IMR-90 (cell line): ENCODE results near the gene SCGB1C2. TPM values are rescaled to one million over a fixed set of nuclear protein-coding genes. Genes with fewer than 3 reads are reported as not detected.

ENCODE experiments used
- ATAC-seq: fragments of 200-7000 bp; cut with Tn5 transposase; 2 replicates; pipeline ENCODE4 v1.9.1; 2020; ENCODE audit warnings: low read depth, mild to moderate bottlenecking, moderate library complexity
- BruUV-seq: library from RNA; stranded (reverse); fragments of 400-500 nt; replicated peaks from 2 replicates; lab custom pipeline; 2021; lab: Mats Ljungman, UMichigan
- CTCF ChIA-PET: fragments of 300-600 bp; formaldehyde crosslinking; extraction: SDS; loops from one replicate; lab custom pipeline; 2021; ENCODE audit warnings: antibody characterized with exemption; lab: Yijun Ruan, JAX
- POLR2A ChIA-PET: fragments of 300-600 bp; sonication (Branson Sonifier 250); formaldehyde crosslinking; loops from one replicate; lab custom pipeline; 2022; ENCODE audit warnings: antibody characterized with exemption; ENCODE audit not compliant: unreplicated experiment; lab: Charles Lee
- DNase-seq: peaks from one replicate; pipeline ENCODE4 v3.0.0; 2013
- H2AFZ ChIP-seq: replicated peaks from 2 replicates; pipeline ENCODE3; 2013; ENCODE audit warnings: low read length, mild to moderate bottlenecking; ENCODE audit not compliant: poor library complexity
- H2AK5ac ChIP-seq: 2 replicates; pipeline ENCODE4 v1.6.1; 2013; ENCODE audit warnings: low read depth, low read length, inconsistent platforms
- H2AK9ac ChIP-seq: replicated peaks from 2 replicates; pipeline ENCODE3; 2013; ENCODE audit warnings: mild to moderate bottlenecking, low read depth, low read length, moderate library complexity; ENCODE audit not compliant: poor library complexity
- H2BK120ac ChIP-seq: 2 replicates; pipeline ENCODE4 v1.6.1; 2013; ENCODE audit warnings: low read depth, low read length, inconsistent platforms
- H2BK15ac ChIP-seq: 3 replicates; pipeline ENCODE4 v1.6.1; 2013; ENCODE audit warnings: low read depth, low read length, inconsistent platforms
- H2BK20ac ChIP-seq: 2 replicates; pipeline ENCODE4 v1.6.1; 2013; ENCODE audit warnings: low read depth, mild to moderate bottlenecking, inconsistent platforms, low read length, moderate library complexity
- H2BK5ac ChIP-seq: 2 replicates; pipeline ENCODE4 v1.6.1; 2013; ENCODE audit warnings: mild to moderate bottlenecking, low read depth, low read length, inconsistent platforms; ENCODE audit not compliant: poor library complexity, severe bottlenecking
- H3K14ac ChIP-seq: replicated peaks from 2 replicates; pipeline ENCODE4 v1.6.1; 2013; ENCODE audit warnings: low read depth, low read length, inconsistent platforms
- H3K18ac ChIP-seq: 2 replicates; pipeline ENCODE4 v1.6.1; 2013; ENCODE audit warnings: low read depth, low read length, control low read depth
- H3K23ac ChIP-seq: 2 replicates; pipeline ENCODE4 v1.6.1; 2013; ENCODE audit warnings: low read depth, low read length, inconsistent platforms
- H3K27ac ChIP-seq: 2 replicates; pipeline ENCODE4 v1.5.1; 2013; ENCODE audit warnings: mild to moderate bottlenecking, control low read depth, low read length; ENCODE audit not compliant: insufficient read depth
- H3K27me3 ChIP-seq: 2 replicates; pipeline ENCODE4 v1.6.1; 2013; ENCODE audit warnings: low read length; ENCODE audit not compliant: control insufficient read depth, insufficient read depth
- H3K36me3 ChIP-seq: 2 replicates; pipeline ENCODE4 v1.6.1; 2013; ENCODE audit warnings: low read length, mixed read lengths; ENCODE audit not compliant: control insufficient read depth, insufficient read depth
- H3K4ac ChIP-seq: 2 replicates; pipeline ENCODE4 v1.6.1; 2013; ENCODE audit warnings: low read depth, low read length, inconsistent platforms
- H3K4me1 ChIP-seq: 2 replicates; pipeline ENCODE4 v1.6.1; 2013; ENCODE audit warnings: low read length, mixed read lengths; ENCODE audit not compliant: control insufficient read depth, insufficient read depth
- H3K4me2 ChIP-seq: 2 replicates; pipeline ENCODE4 v1.6.1; 2013; ENCODE audit warnings: low read depth, mild to moderate bottlenecking, control low read depth, low read length, moderate library complexity
- H3K4me3 ChIP-seq: 2 replicates; pipeline ENCODE4 v1.5.1; 2013; ENCODE audit warnings: low read depth, mild to moderate bottlenecking, control low read depth, low read length, moderate library complexity; ENCODE audit not compliant: insufficient read depth
- H3K56ac ChIP-seq: 2 replicates; pipeline ENCODE4 v1.6.1; 2013; ENCODE audit warnings: low read length, inconsistent platforms; ENCODE audit not compliant: insufficient read depth; ENCODE audit errors: extremely low read depth
- H3K79me1 ChIP-seq, 2 experiments: 2 replicates each; pipeline ENCODE4 v1.6.1; 2013; ENCODE audit warnings: low read length in 2 of 2, inconsistent platforms in 1 of 2, low read depth in 1 of 2
- H3K9ac ChIP-seq: 2 replicates; pipeline ENCODE4 v1.6.1; 2013; ENCODE audit warnings: low read depth, low read length, control low read depth
- H3K9me1 ChIP-seq: 2 replicates; pipeline ENCODE4 v1.6.1; 2013; ENCODE audit warnings: low read length, inconsistent platforms; ENCODE audit not compliant: insufficient read depth
- H3K9me3 ChIP-seq: 2 replicates; pipeline ENCODE4 v1.6.1; 2013; ENCODE audit warnings: low read length; ENCODE audit not compliant: control insufficient read depth, insufficient read depth
- H4K20me1 ChIP-seq: 2 replicates; pipeline ENCODE4 v1.6.1; 2013; ENCODE audit warnings: low read length, inconsistent platforms; ENCODE audit not compliant: insufficient read depth
- H4K5ac ChIP-seq: 2 replicates; pipeline ENCODE4 v1.6.1; 2013; ENCODE audit warnings: mild to moderate bottlenecking, low read depth, low read length, control low read depth
- H4K8ac ChIP-seq, 2 experiments: 2 replicates each; pipeline ENCODE4 v1.6.1; 2013; ENCODE audit warnings: low read depth in 2 of 2, low read length in 2 of 2, control low read depth in 1 of 2, inconsistent platforms in 1 of 2
- H4K91ac ChIP-seq: 2 replicates; pipeline ENCODE4 v1.6.1; 2013; ENCODE audit warnings: low read depth, low read length, inconsistent platforms; ENCODE audit not compliant: insufficient read depth
- BHLHE40 ChIP-seq: fragments of 150-350 bp; IDR thresholded peaks from 2 replicates; pipeline ENCODE4 v1.6.1; 2016; ENCODE audit warnings: mild to moderate bottlenecking, low read depth, low read length
- CEBPB ChIP-seq: IDR thresholded peaks from 2 replicates; pipeline ENCODE4 v1.6.1; 2012; ENCODE audit warnings: low read depth, low read length, improper control_type of control experiment
- CHD1 ChIP-seq: IDR thresholded peaks from 2 replicates; pipeline ENCODE4 v1.6.1; 2012; ENCODE audit warnings: low read depth, low read length, improper control_type of control experiment
- FOS ChIP-seq: fragments of 150-350 bp; IDR thresholded peaks from 2 replicates; pipeline ENCODE4 v1.6.1; 2016; ENCODE audit warnings: low read depth, low read length
- MAFK ChIP-seq: IDR thresholded peaks from 2 replicates; pipeline ENCODE4 v1.6.1; 2012; ENCODE audit warnings: low read depth, low read length, improper control_type of control experiment
- MAZ ChIP-seq: IDR thresholded peaks from 2 replicates; pipeline ENCODE4 v1.6.1; 2012; ENCODE audit warnings: low read depth, mild to moderate bottlenecking, low read length, improper control_type of control experiment, moderate library complexity, borderline replicate concordance
- MXI1 ChIP-seq: IDR thresholded peaks from 2 replicates; pipeline ENCODE4 v1.6.1; 2012; ENCODE audit warnings: low read depth, mild to moderate bottlenecking, low read length, moderate library complexity, borderline replicate concordance
- POLR2A ChIP-seq: IDR thresholded peaks from 2 replicates; pipeline ENCODE4 v1.6.1; 2012; ENCODE audit warnings: mild to moderate bottlenecking, low read depth, low read length
- RAD21 ChIP-seq: IDR thresholded peaks from 2 replicates; pipeline ENCODE4 v1.6.1; 2012; ENCODE audit warnings: low read length, improper control_type of control experiment
- RCOR1 ChIP-seq: IDR thresholded peaks from 2 replicates; pipeline ENCODE4 v1.6.1; 2012; ENCODE audit warnings: mild to moderate bottlenecking, low read length, improper control_type of control experiment; ENCODE audit not compliant: insufficient replicate concordance
- RFX5 ChIP-seq: IDR thresholded peaks from 2 replicates; pipeline ENCODE4 v1.8.0; 2012; ENCODE audit warnings: low read depth, mild to moderate bottlenecking, low read length, moderate library complexity
- SMC3 ChIP-seq: fragments of 150-350 bp; IDR thresholded peaks from 2 replicates; pipeline ENCODE4 v1.6.1; 2016; ENCODE audit warnings: low read depth, mild to moderate bottlenecking, antibody characterized with exemption, low read length, moderate library complexity
- WGBS, 2 experiments: methylation state at CpG; one replicate each; pipeline versions ENCODE4 v1.1.5 to v1.1.7; 2013; ENCODE audit warnings: missing lambda C conversion rate in 2 of 2; ENCODE audit not compliant: insufficient read length in 1 of 2; ENCODE audit errors: extremely low coverage in 2 of 2; 5-methylcytosine and 5-hydroxymethylcytosine counted together
- dilution Hi-C: fragments of 300-500 bp; cut with HindIII; formaldehyde crosslinking; loops from one replicate; pipeline ENCODE4 v1.14.3; 2018; ENCODE audit warnings: low sequenced_read_pairs; ENCODE audit not compliant: unreplicated experiment
- in situ Hi-C: fragments of 300-500 bp; cut with MboI; formaldehyde crosslinking; loops from 3 replicates; pipeline ENCODE4 v1.14.3; 2019; ENCODE audit warnings: low sequenced_read_pairs, inconsistent platforms, mixed read lengths
- intact Hi-C: fragments of 100-400 bp; cut with micrococcal nuclease; formaldehyde crosslinking; loops from 2 replicates; pipeline ENCODE4 v1.10.0; 2022
- polyA plus RNA-seq, 3 experiments: library from polyadenylated mRNA; depleted of rRNA; stranded (reverse); fragments of >200 nt; gene quantifications; 2 replicates each; pipeline ENCODE4 v1.2.3, GENCODE V29; 2012; ENCODE audit warnings: low replicate concordance in 1 of 3
- total RNA-seq: library from RNA; depleted of rRNA; stranded (reverse); fragments of >200 nt; gene quantifications from 2 replicates; pipeline ENCODE4 v1.2.3, GENCODE V29; 2012
- TF ChIP-seq, protein P1 (sequence below): conservative IDR thresholded peaks from 2 replicates; pipeline ENCODE4 v1.5.1; 2012; ENCODE audit warnings: mild to moderate bottlenecking, low read depth, low read length, improper control_type of control experiment
- TF ChIP-seq, protein P2 (sequence below): fragments of 150-350 bp; IDR thresholded peaks from 2 replicates; pipeline ENCODE4 v1.6.1; 2016; ENCODE audit warnings: low read depth, mild to moderate bottlenecking, low read length, moderate library complexity, borderline replicate concordance

Gene SCGB1C2
- total and polyA plus RNA-seq, 2 of the 4 experiments (the other 2 are of a cell fraction): not detected

DNA sequence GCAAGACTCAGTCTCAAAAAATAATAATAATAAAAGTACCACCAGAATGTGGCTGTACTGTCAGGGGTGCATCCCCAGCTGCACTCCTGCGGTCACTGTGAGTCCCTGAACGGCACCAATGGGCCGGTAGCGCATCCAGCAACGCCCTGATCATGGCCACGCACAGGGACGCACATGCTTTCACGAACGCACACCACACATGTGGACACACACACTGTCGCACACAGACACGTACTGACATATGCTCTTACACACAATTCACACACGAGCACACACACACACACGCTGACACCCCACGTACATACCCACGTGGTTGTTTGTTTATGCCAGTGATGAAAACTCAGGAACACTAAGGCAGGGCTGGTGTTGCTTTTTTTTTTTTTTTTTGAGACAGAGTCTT, 22.2 kb downstream of the SCGB1C2 start:
- no peaks in the 10 kb centered on the region for H4K20me1 ChIP-seq
- in situ Hi-C loops (no loop called here), dilution Hi-C loops (no loop called here), intact Hi-C loops (no loop called here)
- H3K14ac ChIP-seq: no peak overlapping the region
- H2BK20ac ChIP-seq: no peak overlapping the region
- H2AK5ac ChIP-seq: no peak overlapping the region
- no peak for TF ChIP-seq BHLHE40
- no peak for TF ChIP-seq RAD21
- no peak for TF ChIP-seq CHD1
- TF ChIP-seq FOS: no peak
- TF ChIP-seq, protein P1, sequence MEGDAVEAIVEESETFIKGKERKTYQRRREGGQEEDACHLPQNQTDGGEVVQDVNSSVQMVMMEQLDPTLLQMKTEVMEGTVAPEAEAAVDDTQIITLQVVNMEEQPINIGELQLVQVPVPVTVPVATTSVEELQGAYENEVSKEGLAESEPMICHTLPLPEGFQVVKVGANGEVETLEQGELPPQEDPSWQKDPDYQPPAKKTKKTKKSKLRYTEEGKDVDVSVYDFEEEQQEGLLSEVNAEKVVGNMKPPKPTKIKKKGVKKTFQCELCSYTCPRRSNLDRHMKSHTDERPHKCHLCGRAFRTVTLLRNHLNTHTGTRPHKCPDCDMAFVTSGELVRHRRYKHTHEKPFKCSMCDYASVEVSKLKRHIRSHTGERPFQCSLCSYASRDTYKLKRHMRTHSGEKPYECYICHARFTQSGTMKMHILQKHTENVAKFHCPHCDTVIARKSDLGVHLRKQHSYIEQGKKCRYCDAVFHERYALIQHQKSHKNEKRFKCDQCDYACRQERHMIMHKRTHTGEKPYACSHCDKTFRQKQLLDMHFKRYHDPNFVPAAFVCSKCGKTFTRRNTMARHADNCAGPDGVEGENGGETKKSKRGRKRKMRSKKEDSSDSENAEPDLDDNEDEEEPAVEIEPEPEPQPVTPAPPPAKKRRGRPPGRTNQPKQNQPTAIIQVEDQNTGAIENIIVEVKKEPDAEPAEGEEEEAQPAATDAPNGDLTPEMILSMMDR: no peak
- TF ChIP-seq POLR2A: no peak
- TF ChIP-seq CEBPB: no peak
- TF ChIP-seq SMC3: no peak
- TF ChIP-seq, protein P2, sequence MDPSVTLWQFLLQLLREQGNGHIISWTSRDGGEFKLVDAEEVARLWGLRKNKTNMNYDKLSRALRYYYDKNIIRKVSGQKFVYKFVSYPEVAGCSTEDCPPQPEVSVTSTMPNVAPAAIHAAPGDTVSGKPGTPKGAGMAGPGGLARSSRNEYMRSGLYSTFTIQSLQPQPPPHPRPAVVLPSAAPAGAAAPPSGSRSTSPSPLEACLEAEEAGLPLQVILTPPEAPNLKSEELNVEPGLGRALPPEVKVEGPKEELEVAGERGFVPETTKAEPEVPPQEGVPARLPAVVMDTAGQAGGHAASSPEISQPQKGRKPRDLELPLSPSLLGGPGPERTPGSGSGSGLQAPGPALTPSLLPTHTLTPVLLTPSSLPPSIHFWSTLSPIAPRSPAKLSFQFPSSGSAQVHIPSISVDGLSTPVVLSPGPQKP: no peak
- no peak for TF ChIP-seq MXI1
- no peak for TF ChIP-seq RCOR1
- no peak for TF ChIP-seq RFX5
- TF ChIP-seq MAZ: no peak
- TF ChIP-seq MAFK: no peak
- no peak overlapping the region for H2BK15ac ChIP-seq
- no peak for DNase-seq
- H2AK9ac ChIP-seq: no peak overlapping the region
- no peaks in the 10 kb centered on the region for H3K79me1 ChIP-seq
- H2BK5ac ChIP-seq: no peak overlapping the region
- H4K91ac ChIP-seq: no peak overlapping the region
- no peak overlapping the region for H3K56ac ChIP-seq
- 100% methylated on average over 1 of the region's 15 CpGs; no CpG with 5 or more reads in 1 of the 2 experiments for WGBS, 2 experiments
- no peak overlapping the region for H4K5ac ChIP-seq
- ChIA-PET POLR2A (no interaction called here), CTCF (no interaction called here)
- BruUV-seq: no TSS peak
- H2AFZ ChIP-seq: no peak overlapping the region
- H3K36me3 ChIP-seq: no peaks in the 10 kb centered on the region; the same call in 1 of the 2 replicates
- no peak for ATAC-seq
- H4K8ac ChIP-seq: no peak overlapping the region
- H3K18ac ChIP-seq: no peak overlapping the region
- H2BK120ac ChIP-seq: no peak overlapping the region
- H3K9me3 ChIP-seq: no peaks in the 10 kb centered on the region
- no peak overlapping the region for H3K4me3 ChIP-seq
- H3K9me1 ChIP-seq: no peaks in the 10 kb centered on the region
- H3K9ac ChIP-seq: no peak overlapping the region
- H3K23ac ChIP-seq: no peak overlapping the region
- no peak overlapping the region for H3K4me2 ChIP-seq
- H3K4ac ChIP-seq: no peak overlapping the region
- H3K27ac ChIP-seq: no peak overlapping the region
- H3K27me3 ChIP-seq: peaks cover 22% of the 10 kb centered on the region
- no peaks in the 10 kb centered on the region for H3K4me1 ChIP-seq
